ENCODE measurements around the gene STRADB.

GRCh38 chr2:201401815-201402214, 49.7 kb upstream of the STRADB start:
- no peak for TF ChIP-seq ZNF792 (tag by site-specific recombination; IDR thresholded peaks at IDR 0.05)
- no peak for TF ChIP-seq CTCF (tag by site-specific recombination; IDR thresholded peaks at IDR 0.05)
- 0 out of 2 replicates have a peak, but pooled peaks have one; percentile 16 for TF ChIP-seq ZEB2 (tag by site-specific recombination; IDR thresholded peaks at IDR 0.05)
- no peak for TF ChIP-seq HOXA7 (CRISPR knock-in tag; IDR thresholded peaks at IDR 0.05; ENCODE audit: borderline replicate concordance)
- TF ChIP-seq ZNF530 (tag by site-specific recombination; IDR thresholded peaks at IDR 0.05; ENCODE audit: low read depth), result no peak
- no peak for TF ChIP-seq PRDM10 (tag by site-specific recombination; IDR thresholded peaks at IDR 0.05)
- no peak for TF ChIP-seq ZNF274 (IDR thresholded peaks at IDR 0.05; ENCODE audit: low read length)
- TF ChIP-seq ZNF274 (tag by site-specific recombination; IDR thresholded peaks at IDR 0.05; ENCODE audit: borderline replicate concordance), result no peak
- TF ChIP-seq ZBTB10 (tag by site-specific recombination; IDR thresholded peaks at IDR 0.05), result no peak
- no peak for TF ChIP-seq ZNF423 (tag by site-specific recombination; IDR thresholded peaks at IDR 0.05)
- no peak for TF ChIP-seq ZBTB6 (tag by site-specific recombination; IDR thresholded peaks at IDR 0.05)
- TF ChIP-seq ZBTB8A (tag by site-specific recombination; IDR thresholded peaks at IDR 0.05), result no peak
- TF ChIP-seq BCL11A (tag by site-specific recombination; IDR thresholded peaks at IDR 0.05; ENCODE audit: low read depth), result peak; percentile 50; the same call in 1 of the 2 replicates
- no peak for TF ChIP-seq ZNF169 (tag by site-specific recombination; IDR thresholded peaks at IDR 0.05)
- no peak for TF ChIP-seq ZNF37A (tag by site-specific recombination; IDR thresholded peaks at IDR 0.05)
